IPS-15b (cell line): Measurements from ENCODE around the gene VPS4A.
"Not testable (repeated sequence)": the region's sequence is repeated elsewhere in the genome, so short reads cannot be mapped to it uniquely, and the experiment has no call there.

ENCODE experiments used
- H3K27me3 ChIP-seq: one replicate; pipeline ENCODE4 v1.6.1; 2013; ENCODE audit warnings: low read length; ENCODE audit not compliant: control insufficient read depth, insufficient read depth
- H3K36me3 ChIP-seq: one replicate; pipeline ENCODE4 v1.6.1; 2013; ENCODE audit warnings: low read length; ENCODE audit not compliant: control insufficient read depth, insufficient read depth
- H3K4me1 ChIP-seq: one replicate; pipeline ENCODE4 v1.6.1; 2013; ENCODE audit warnings: mild to moderate bottlenecking, low read length; ENCODE audit not compliant: control insufficient read depth, insufficient read depth
- H3K4me3 ChIP-seq: one replicate; pipeline ENCODE4 v1.5.1; 2013; ENCODE audit warnings: low read depth, low read length
- H3K9ac ChIP-seq: one replicate; pipeline ENCODE4 v1.6.1; 2013; ENCODE audit warnings: low read depth, mild to moderate bottlenecking, low read length
- H3K9me3 ChIP-seq: one replicate; pipeline ENCODE4 v1.6.1; 2013; ENCODE audit warnings: mild to moderate bottlenecking, low read length; ENCODE audit not compliant: control insufficient read depth, insufficient read depth

VPS4A gene

GRCh38 chr16:69351309-69352027 is 40.3 kb downstream of the VPS4A start, which contains the start of gene TMED6:
Gene TMED6 (minus strand): TSS chr16:69351786. CDS start chr16:69351753, 33 bp downstream.
- H3K36me3 ChIP-seq, result peaks cover 2% of the 10 kb centered on the region
- no peaks in the 10 kb centered on the region for H3K9me3 ChIP-seq
- H3K4me1 ChIP-seq, result no peaks in the 10 kb centered on the region
- H3K27me3 ChIP-seq, result no peaks in the 10 kb centered on the region
- H3K4me3 ChIP-seq, result no peak within 1 kb of the TSS
- no peak within 1 kb of the TSS for H3K9ac ChIP-seq

- H3K4me1 ChIP-seq, H3K36me3 ChIP-seq, H3K4me3 ChIP-seq, H3K9ac ChIP-seq, H3K9me3 ChIP-seq, H3K27me3 ChIP-seq: not testable (repeated sequence)
Observed at GRCh38 chr16:69360070-69360469, 48.9 kb downstream of the VPS4A start.

- Histone ChIP-seq H3K9me3 (no peaks in the 10 kb centered on the region), H3K9ac (no peak overlapping the region), H3K4me1 (no peaks in the 10 kb centered on the region), H3K36me3 (peaks cover 16% of the 10 kb centered on the region), H3K27me3 (no peaks in the 10 kb centered on the region), H3K4me3 (no peak overlapping the region)
Observed at GRCh38 chr16:69363281-69363717, 52.1 kb downstream of the VPS4A start.

- Histone ChIP-seq H3K4me3 (no peak overlapping the region), H3K27me3 (no peaks in the 10 kb centered on the region), H3K9ac (no peak overlapping the region), H3K4me1 (no peaks in the 10 kb centered on the region), H3K9me3 (no peaks in the 10 kb centered on the region), H3K36me3 (peaks cover 17% of the 10 kb centered on the region)
Observed at GRCh38 chr16:69364088-69364487, 52.9 kb downstream of the VPS4A start.

- H3K9ac ChIP-seq, result no peak overlapping the region
- H3K36me3 ChIP-seq, result peaks cover 28% of the 10 kb centered on the region
- H3K9me3 ChIP-seq, result no peaks in the 10 kb centered on the region
- H3K27me3 ChIP-seq, result no peaks in the 10 kb centered on the region
- no peaks in the 10 kb centered on the region for H3K4me1 ChIP-seq
- no peak overlapping the region for H3K4me3 ChIP-seq
Observed at GRCh38 chr16:69365901-69366300, 54.8 kb downstream of the VPS4A start.

- H3K4me1 ChIP-seq, result no peaks in the 10 kb centered on the region
- H3K9ac ChIP-seq, result no peak overlapping the region
- H3K4me3 ChIP-seq, result no peak overlapping the region
- H3K36me3 ChIP-seq, result peaks cover 28% of the 10 kb centered on the region
- H3K27me3 ChIP-seq, result no peaks in the 10 kb centered on the region
- H3K9me3 ChIP-seq, result no peaks in the 10 kb centered on the region
Observed at GRCh38 chr16:69366431-69366830, 55.3 kb downstream of the VPS4A start.

GRCh38 chr16:69367980-69368379 is 56.8 kb downstream of the VPS4A start:
- H3K9me3 ChIP-seq, result no peaks in the 10 kb centered on the region
- H3K4me1 ChIP-seq, result no peaks in the 10 kb centered on the region
- no peaks in the 10 kb centered on the region for H3K27me3 ChIP-seq
- peaks cover 30% of the 10 kb centered on the region for H3K36me3 ChIP-seq
- H3K4me3 ChIP-seq, result no peak overlapping the region
- no peak overlapping the region for H3K9ac ChIP-seq

GRCh38 chr16:69368866-69369265 is 57.7 kb downstream of the VPS4A start:
- Histone ChIP-seq H3K36me3 (peaks cover 30% of the 10 kb centered on the region), H3K4me3 (no peak overlapping the region), H3K9me3 (no peaks in the 10 kb centered on the region), H3K9ac (no peak overlapping the region), H3K4me1 (no peaks in the 10 kb centered on the region), H3K27me3 (no peaks in the 10 kb centered on the region)

- H3K9me3 ChIP-seq, result no peaks in the 10 kb centered on the region
- no peaks in the 10 kb centered on the region for H3K4me1 ChIP-seq
- H3K27me3 ChIP-seq, result no peaks in the 10 kb centered on the region
- H3K36me3 ChIP-seq, result peaks cover 26% of the 10 kb centered on the region
- no peak overlapping the region for H3K9ac ChIP-seq
- H3K4me3 ChIP-seq, result no peak overlapping the region
Observed at GRCh38 chr16:69371564-69371963, 60.4 kb downstream of the VPS4A start.

GRCh38 chr16:69373019-69373418 is 61.9 kb downstream of the VPS4A start:
- H3K9ac ChIP-seq, result no peak overlapping the region
- no peaks in the 10 kb centered on the region for H3K4me1 ChIP-seq
- H3K4me3 ChIP-seq, result no peak overlapping the region
- H3K27me3 ChIP-seq, result no peaks in the 10 kb centered on the region
- peaks cover 17% of the 10 kb centered on the region for H3K36me3 ChIP-seq
- no peaks in the 10 kb centered on the region for H3K9me3 ChIP-seq
